ENCODE data around the gene KDM4B.
"Not testable (repeated sequence)": the region's sequence is repeated elsewhere in the genome, so short reads cannot be mapped to it uniquely, and the experiment has no call there.

KDM4B gene

DNA sequence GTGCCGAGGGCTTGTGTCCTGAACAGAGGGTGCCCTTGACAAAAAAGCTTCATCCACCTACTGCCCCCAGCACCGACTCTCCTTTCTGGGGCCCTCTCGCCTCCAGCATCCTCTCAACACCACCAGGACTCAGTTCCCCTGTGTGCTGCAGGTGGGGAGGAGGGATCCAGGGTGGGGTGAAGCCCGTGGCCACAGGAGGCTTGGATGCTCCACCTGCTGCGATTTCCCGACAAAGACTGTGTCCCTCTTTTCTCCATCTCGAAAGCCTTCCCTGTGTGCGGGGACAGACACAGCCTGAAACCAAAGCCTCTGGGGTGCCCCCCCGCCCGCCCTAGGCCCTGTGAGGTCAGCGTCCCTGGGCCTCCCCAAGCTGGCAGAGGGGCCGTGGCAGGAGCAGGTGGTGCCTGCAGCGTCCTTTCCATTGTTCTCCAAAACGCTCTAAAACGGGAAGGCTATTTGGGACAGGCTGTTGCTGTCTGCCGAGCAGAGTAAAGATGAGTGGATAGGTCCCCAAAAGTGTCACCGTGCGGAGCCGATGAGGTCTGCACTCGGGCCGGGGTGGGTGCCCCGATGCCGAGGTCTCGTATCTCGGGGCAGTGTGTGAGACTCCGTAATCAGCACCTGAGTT lies 186.0 kb downstream of the KDM4B start:
- DNase-seq = no peak

DNA sequence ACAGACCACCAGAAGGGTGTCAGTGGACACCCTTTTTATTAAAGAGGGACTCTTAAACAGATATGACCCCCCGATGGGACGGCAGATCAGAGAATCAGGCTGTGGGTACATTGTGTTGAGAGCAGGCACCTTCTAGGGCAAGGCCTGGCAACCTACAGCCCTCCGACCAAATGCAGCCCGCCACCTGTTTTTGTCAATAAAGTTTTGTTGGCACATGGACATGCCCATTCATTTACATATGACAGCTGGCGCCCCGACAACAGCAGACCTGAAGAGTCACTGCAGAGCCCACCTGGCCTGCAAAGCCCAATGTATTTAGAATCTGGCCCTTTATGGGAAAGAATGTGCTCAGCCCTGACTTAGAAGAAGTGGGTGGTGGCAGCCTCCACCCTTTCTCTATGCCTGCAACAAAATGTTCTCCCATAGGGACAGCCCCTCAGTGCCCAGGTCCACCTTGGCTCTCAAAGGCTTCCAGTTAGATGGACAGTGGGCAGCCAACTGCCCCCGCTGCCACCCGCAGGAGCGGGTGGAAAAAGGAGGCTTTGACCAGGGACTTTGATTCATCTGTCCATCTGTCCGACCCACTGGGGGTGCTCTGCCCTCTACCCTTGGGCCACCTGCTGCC lies 186.8 kb downstream of the KDM4B start:
- no peak for DNase-seq

DNA sequence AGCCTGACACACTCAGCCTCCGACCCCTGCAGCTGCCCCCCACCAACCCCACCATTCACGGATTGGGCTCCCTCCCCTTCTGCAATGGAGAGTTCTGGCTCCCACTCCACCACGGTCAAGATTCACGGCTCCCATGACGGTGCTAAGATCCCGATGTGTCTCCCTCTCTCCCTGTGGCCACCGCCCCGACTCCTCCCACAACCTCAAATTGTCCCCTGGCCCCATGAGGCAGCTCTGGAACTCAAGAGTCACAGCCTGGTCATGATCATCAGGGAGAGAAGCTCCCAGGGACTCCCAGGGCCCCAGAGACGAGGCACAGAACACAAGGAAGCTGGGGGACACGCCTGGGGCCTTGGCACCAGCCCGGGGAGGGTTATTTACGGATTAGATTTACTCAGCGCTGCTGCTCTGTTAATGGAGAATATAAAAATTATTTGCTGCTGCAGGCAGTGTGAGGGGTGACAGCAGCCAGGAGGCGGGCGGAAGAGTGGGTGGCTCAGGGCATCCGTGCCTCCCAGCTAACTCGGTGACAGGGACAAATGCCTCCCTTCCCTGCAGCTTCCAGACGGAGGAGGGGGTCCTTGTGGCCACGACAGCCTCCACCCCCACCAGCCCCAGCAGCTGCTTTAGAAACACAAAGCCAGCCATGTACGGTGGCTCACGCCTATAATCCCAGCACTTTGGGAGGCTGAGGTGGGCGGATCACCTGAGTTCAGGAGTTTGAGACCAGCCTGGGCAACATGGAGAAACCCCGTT lies 187.5 kb downstream of the KDM4B start:
- no peak for DNase-seq

GRCh38 chr19:5157186-5157585 lies 188.3 kb downstream of the KDM4B start:
- no peak for DNase-seq

DNA sequence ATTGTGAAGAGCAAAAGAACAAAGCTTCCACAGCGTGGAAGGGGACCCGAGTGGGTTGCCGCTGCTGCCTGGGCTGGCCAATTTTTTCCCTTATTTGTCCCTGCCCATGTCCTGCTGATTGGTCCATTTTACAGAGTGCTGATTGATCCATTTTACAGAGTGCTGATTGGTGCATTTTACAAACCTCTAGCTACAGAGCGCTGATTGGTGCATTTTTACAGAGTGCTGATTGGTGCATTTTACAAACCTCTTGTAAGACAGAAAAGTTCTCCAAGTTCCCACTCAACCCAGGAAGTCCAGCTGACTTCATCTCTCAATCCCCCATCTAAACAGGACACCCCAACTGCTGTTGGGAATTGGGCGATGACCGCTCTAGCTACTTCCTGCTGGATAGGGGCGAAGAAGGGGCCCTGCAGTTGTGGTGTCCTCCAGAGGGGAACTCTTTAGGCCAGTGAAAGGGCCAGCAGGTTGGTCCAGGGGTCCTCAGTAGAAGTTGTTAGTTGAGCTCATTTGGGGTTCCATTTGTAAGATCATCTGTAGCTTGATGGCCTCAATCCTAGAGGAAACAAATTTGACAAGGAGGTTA lies 189.7 kb downstream of the KDM4B start:
- not testable (repeated sequence) for DNase-seq

GRCh38 chr19:5160158-5160795 lies 191.4 kb downstream of the KDM4B start:
- DNase-seq = not testable (repeated sequence)

DNA sequence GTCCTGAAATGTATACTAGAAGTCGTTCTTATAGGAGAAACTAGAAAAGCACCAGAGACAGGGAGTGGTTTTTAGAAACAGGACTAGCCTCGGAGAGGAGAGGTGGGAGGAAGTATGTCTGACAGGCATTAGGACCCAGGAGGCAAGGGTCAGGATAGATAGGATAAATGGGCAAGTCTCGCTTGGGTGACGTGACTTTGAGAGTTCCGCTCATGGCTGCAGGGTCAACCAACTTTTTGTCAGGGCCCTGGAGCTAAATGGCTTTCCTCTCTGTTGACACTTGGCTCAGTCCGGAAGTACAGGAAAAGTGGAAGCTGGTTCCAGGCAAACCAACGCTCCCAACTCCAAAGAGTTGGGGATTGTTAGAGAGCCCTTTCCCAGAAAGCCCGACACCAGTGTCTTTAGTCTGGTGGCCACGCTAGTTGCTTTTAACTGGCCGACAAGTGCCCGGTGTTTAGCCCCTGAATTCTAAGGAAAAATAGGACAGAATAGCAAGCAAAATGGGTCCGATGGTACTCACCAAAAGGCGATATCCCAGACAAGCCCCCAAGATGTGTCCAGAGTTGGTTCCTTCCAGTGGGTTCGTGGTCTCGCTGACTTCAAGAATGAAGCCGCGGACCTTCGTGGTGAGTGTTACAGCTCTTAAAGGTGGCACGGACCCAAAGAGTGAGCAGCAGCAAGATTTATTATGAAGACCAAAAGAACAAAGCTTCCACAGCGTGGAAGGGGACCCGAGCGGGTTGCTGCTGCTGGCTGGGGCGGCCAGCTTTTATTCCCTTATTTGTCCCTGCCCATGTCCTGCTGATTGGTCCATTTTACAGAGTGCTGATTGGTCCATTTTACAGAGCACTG lies 196.2 kb downstream of the KDM4B start:
- DNase-seq = not testable (repeated sequence)

DNA sequence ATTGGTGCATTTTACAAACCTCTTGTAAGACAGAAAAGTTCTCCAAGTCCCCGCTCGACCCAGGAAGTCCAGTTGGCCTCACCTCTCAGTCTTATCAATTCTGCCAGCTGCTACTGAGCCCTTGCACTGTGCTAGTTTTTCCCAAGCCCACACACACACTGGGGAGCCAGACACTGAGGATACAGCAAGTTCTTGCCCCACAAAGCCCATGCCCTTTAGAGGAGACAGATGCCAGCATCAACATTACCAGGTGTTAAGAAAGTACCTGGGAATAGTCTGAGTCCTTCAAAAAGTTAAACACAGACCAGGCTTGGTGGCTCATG lies 196.7 kb downstream of the KDM4B start:
- DNase-seq = no peak

DNA sequence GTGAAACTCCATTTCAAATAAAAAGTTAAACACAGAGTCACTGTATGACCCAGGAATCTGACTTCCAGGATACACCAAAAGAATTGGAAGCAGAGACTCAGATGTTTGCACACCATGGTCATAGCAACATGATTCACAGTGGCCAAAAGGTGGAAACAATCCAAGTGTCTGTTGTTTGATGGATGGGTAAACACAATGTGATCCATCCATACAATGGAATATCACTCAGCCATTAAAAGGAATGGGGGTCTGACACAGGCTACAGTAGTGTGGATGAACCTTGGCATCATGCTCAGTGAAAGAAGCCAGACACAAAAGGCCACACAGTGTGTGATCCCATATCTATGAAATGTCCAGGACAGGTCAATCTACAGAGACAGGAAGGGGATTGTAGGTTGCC lies 197.3 kb downstream of the KDM4B start:
- peak; percentile 59 for DNase-seq

- DNase-seq = no peak
Measured at GRCh38 chr19:5170329-5170745, 201.4 kb downstream of the KDM4B start.

- no peak for DNase-seq
Measured at GRCh38 chr19:5171711-5172110, 202.8 kb downstream of the KDM4B start.

GRCh38 chr19:5172859-5173630 lies 204.1 kb downstream of the KDM4B start:
- DNase-seq = peak; percentile 97

- no peak for DNase-seq
Measured at GRCh38 chr19:5173993-5174392, 205.1 kb downstream of the KDM4B start.

- DNase-seq = no peak
Measured at GRCh38 chr19:5177745-5178450, 209.0 kb downstream of the KDM4B start.

- no peak for DNase-seq
Measured at GRCh38 chr19:5178841-5179240, 209.9 kb downstream of the KDM4B start.

DNA sequence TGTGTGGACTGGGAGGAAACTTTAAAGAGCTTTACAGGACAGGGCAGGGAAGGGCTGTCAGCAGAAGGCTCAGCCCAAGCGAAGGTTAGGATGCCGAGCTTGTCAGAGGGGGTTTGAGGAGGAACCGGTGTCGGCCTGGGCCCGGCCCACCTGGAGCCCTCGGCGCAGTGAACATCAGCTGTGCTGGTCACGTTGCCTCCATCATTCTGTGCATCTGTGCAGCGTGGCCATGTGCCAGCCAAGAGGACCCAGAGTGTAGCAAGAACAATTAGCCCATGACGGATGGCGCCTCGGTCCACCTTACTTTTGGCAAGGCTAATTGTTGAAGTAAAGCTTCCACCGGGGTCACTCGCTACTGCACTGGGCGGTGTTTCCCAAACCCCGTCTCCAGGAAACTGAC lies 210.3 kb downstream of the KDM4B start:
- DNase-seq = no peak

- DNase-seq = no peak
Measured at GRCh38 chr19:5181329-5181728, 212.4 kb downstream of the KDM4B start.

GRCh38 chr19:5182751-5183150 lies 213.8 kb downstream of the KDM4B start:
- no peak for DNase-seq

DNA sequence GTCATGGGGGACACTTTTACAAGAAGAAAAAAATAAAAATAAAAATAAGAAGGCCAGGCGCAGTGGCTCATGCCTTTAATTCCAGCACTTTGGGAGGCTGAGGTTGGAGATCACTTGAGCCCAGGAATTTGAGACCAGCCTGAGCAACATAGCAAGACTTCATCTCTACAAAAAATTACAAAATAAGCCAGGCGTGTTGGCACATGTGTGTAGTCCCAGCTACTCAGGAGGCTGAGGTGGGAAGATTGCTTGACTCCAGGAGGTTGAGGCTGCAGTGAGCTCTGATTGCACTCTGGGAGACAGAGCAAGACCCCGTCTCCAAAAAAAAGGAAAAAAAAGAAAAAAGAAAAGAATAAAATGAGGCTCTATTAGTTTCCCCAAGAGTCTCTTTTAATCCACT lies 214.7 kb downstream of the KDM4B start:
- DNase-seq = no peak

DNA sequence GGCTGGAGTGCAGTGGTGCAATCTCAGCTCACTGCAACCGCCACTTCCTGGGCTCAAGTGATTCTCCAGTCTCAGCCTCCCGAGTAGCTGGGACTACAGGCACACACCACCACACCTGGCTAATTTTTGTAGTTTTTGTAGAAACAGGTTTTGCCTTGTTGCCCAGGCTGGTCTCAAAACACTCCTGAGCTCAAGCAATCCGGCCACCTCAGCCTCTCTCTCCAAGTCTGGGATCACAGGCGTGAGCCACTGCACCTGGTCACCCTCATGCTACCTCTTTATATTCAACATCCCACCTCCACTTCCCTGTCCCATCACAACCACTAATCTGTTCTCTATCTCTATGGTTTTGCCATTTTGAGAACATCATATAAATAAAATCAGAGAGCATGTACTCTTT lies 216.0 kb downstream of the KDM4B start:
- no peak for DNase-seq

All from fibroblast of upper back skin (primary cell).